SH-SY5Y (cell line): Measurements from ENCODE around the gene AJM1.

Experiments used
- GATA2 ChIP-seq: IDR thresholded peaks from 2 replicates; pipeline ENCODE4 v1.6.1; 2011; ENCODE audit warnings: mild to moderate bottlenecking, low read depth, low read length
- GATA3 ChIP-seq: IDR thresholded peaks from 2 replicates; pipeline ENCODE4 v1.6.1; 2011; ENCODE audit warnings: low read depth, mild to moderate bottlenecking, low read length, moderate library complexity

- no peak for TF ChIP-seq GATA2
- no peak for TF ChIP-seq GATA3
These were observed 16.7 kb upstream of the AJM1 start for GRCh38 chr9:136825295-136826187.
